GM10248 (cell line): ENCODE results near the gene NECAB3.

Experiments
- CTCF ChIA-PET: fragments of 300-600 bp; sonication (Branson Sonifier 250); formaldehyde crosslinking; extraction: SDS; loops from one replicate; lab custom pipeline; 2021; ENCODE audit warnings: antibody characterized with exemption; lab: Yijun Ruan, JAX
- POLR2A ChIA-PET: fragments of 350-650 bp; sonication (Branson Sonifier 250); formaldehyde crosslinking; extraction: SDS; loops from one replicate; lab custom pipeline; 2020; ENCODE audit warnings: antibody characterized with exemption; lab: Yijun Ruan, JAX
- DNase-seq: peaks from one replicate; pipeline ENCODE4 v3.0.0; 2012; ENCODE audit errors: extremely low spot score
- TF ChIP-seq, protein P1 (sequence below): IDR thresholded peaks from 2 replicates; pipeline ENCODE4 v1.5.1; 2012; ENCODE audit warnings: mild to moderate bottlenecking, low read depth; ENCODE audit errors: extremely low read depth, missing control alignments, control extremely low read depth

NECAB3 gene

GRCh38 chr20:33612001-33612400 is 62.2 kb downstream of the NECAB3 start:
- TF ChIP-seq, protein P1, sequence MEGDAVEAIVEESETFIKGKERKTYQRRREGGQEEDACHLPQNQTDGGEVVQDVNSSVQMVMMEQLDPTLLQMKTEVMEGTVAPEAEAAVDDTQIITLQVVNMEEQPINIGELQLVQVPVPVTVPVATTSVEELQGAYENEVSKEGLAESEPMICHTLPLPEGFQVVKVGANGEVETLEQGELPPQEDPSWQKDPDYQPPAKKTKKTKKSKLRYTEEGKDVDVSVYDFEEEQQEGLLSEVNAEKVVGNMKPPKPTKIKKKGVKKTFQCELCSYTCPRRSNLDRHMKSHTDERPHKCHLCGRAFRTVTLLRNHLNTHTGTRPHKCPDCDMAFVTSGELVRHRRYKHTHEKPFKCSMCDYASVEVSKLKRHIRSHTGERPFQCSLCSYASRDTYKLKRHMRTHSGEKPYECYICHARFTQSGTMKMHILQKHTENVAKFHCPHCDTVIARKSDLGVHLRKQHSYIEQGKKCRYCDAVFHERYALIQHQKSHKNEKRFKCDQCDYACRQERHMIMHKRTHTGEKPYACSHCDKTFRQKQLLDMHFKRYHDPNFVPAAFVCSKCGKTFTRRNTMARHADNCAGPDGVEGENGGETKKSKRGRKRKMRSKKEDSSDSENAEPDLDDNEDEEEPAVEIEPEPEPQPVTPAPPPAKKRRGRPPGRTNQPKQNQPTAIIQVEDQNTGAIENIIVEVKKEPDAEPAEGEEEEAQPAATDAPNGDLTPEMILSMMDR = no peak
- POLR2A ChIA-PET = no interaction called here
- CTCF ChIA-PET = no interaction called here
- DNase-seq = no peak

- TF ChIP-seq, protein P1 = no peak
Measured at GRCh38 chr20:33611106-33611505, 63.1 kb downstream of the NECAB3 start.

GRCh38 chr20:33609504-33609903 is 64.7 kb downstream of the NECAB3 start:
- ChIA-PET CTCF (interaction anchor here (0.8 to 1.5 kb wide), 5 partner anchors 10 to 152 kb away, joined by 3 to 4 read pairs (median 3); no protein-coding TSS in a partner anchor), POLR2A (no interaction called here)
- DNase-seq = no peak
- TF ChIP-seq, protein P1 = no peak

More at GRCh38 chr20:33611106-33611505, 63.1 kb downstream of the NECAB3 start:
- ChIA-PET POLR2A (no interaction called here), CTCF (no interaction called here)
- no peak for DNase-seq
